AG09309 (cell line): ENCODE results near the gene FMNL2.

ENCODE experiments used
- DNase-seq: peaks from one replicate; pipeline ENCODE4 v3.0.0-alpha.2; 2010; ENCODE audit warnings: low read depth
- H3K4me3 ChIP-seq: 2 replicates; pipeline ENCODE4 v1.5.1; 2011; ENCODE audit warnings: mild to moderate bottlenecking, low read depth, low read length, moderate library complexity; ENCODE audit not compliant: control insufficient read depth
- CTCF ChIP-seq: IDR thresholded peaks from 2 replicates; pipeline ENCODE4 v1.5.1; 2011; ENCODE audit warnings: mild to moderate bottlenecking, low read depth, low read length, inconsistent platforms; ENCODE audit not compliant: insufficient read depth, control insufficient read depth; ENCODE audit errors: missing control alignments

The FMNL2 gene

GRCh38 chr2:152581360-152581759 is 246.4 kb downstream of the FMNL2 start:
- no peak overlapping the region for H3K4me3 ChIP-seq
- DNase-seq: no peak
- no peak for TF ChIP-seq CTCF

- DNase-seq: no peak
- no peak overlapping the region for H3K4me3 ChIP-seq
- TF ChIP-seq CTCF: no peak
Observed at GRCh38 chr2:152582081-152582480, 247.1 kb downstream of the FMNL2 start.

GRCh38 chr2:152583512-152584229 is 248.7 kb downstream of the FMNL2 start:
- no peak for TF ChIP-seq CTCF
- DNase-seq: no peak
- H3K4me3 ChIP-seq: no peak overlapping the region

- H3K4me3 ChIP-seq: no peak overlapping the region
- TF ChIP-seq CTCF: no peak
- DNase-seq: no peak
Observed at GRCh38 chr2:152584301-152584700, 249.3 kb downstream of the FMNL2 start.

GRCh38 chr2:152585830-152586484 is 251.0 kb downstream of the FMNL2 start:
- peak; percentile 92 for DNase-seq
- TF ChIP-seq CTCF: no peak
- H3K4me3 ChIP-seq: no peak overlapping the region

GRCh38 chr2:152587187-152587947 is 252.4 kb downstream of the FMNL2 start:
- no peak for TF ChIP-seq CTCF
- DNase-seq: no peak

More at GRCh38 chr2:152587187-152587947, 252.4 kb downstream of the FMNL2 start:
- H3K4me3 ChIP-seq: no peak overlapping the region
